ENCODE results near the gene COG8. TPM values are rescaled to one million over a fixed set of nuclear protein-coding genes. Genes with fewer than 3 reads are reported as not detected.

The COG8 gene
- total and polyA plus RNA-seq, 4 donors, result 18.3 to 36.3 (median 26.3) TPM

DNA sequence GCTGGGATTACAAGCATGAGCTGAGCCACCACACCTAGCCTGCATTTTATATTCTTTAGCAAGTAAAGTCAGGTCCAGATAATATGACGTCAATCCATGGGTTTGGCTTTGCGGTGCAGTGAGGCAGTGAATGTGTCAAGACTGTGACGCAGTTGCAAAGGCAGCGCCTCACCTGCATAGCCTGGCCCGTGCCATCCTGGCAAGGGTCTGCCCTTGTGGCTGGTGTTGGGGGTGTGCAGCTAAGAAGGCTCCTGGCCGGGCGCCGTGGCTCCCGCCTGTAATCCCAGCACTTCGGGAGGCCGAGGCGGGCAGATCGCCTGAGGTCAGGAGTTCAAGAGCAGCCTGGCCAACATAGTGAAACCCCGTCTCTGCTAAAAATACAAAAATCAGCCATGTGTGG lies 15.9 kb downstream of the COG8 start:
- Histone ChIP-seq H3K9me3 (ENCODE audit: control insufficient read depth in 4 of 4, insufficient read depth in 3 of 4, low read length in 3 of 4) (no peaks in the 10 kb centered on the region), H3K36me3 (ENCODE audit: control insufficient read depth in 4 of 4, insufficient read depth in 4 of 4, low read length in 4 of 4) (peaks cover 26 to 66% (median 50%) of the 10 kb centered on the region in 4 donors), H3K9ac (ENCODE audit: insufficient read depth in 1 of 2, low read length in 2 of 2) (no peak overlapping the region), H3K27ac (ENCODE audit: low read depth in 1 of 2, low read length in 1 of 2) (no peak overlapping the region), H3K4me1 (ENCODE audit: control insufficient read depth in 5 of 5, insufficient read depth in 5 of 5, low read length in 5 of 5) (peaks cover 0 to 5% (median 3%) of the 10 kb centered on the region in 5 donors), H3K27me3 (ENCODE audit: control insufficient read depth in 3 of 3, insufficient read depth in 3 of 3, low read length in 2 of 3) (no peaks in the 10 kb centered on the region), H3K4me3 (no peak overlapping the region)
- 89 to 95% methylated on average over 14 of the region's 14 CpGs for WGBS, 2 donors
- TF ChIP-seq, protein P1, sequence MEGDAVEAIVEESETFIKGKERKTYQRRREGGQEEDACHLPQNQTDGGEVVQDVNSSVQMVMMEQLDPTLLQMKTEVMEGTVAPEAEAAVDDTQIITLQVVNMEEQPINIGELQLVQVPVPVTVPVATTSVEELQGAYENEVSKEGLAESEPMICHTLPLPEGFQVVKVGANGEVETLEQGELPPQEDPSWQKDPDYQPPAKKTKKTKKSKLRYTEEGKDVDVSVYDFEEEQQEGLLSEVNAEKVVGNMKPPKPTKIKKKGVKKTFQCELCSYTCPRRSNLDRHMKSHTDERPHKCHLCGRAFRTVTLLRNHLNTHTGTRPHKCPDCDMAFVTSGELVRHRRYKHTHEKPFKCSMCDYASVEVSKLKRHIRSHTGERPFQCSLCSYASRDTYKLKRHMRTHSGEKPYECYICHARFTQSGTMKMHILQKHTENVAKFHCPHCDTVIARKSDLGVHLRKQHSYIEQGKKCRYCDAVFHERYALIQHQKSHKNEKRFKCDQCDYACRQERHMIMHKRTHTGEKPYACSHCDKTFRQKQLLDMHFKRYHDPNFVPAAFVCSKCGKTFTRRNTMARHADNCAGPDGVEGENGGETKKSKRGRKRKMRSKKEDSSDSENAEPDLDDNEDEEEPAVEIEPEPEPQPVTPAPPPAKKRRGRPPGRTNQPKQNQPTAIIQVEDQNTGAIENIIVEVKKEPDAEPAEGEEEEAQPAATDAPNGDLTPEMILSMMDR (IDR thresholded peaks at IDR 0.05; ENCODE audit: control extremely low read depth, extremely low read depth), result no peak
- ATAC-seq (ENCODE audit: insufficient read depth, low FRiP score), result no peak
- DNase-seq, result no peak

DNA sequence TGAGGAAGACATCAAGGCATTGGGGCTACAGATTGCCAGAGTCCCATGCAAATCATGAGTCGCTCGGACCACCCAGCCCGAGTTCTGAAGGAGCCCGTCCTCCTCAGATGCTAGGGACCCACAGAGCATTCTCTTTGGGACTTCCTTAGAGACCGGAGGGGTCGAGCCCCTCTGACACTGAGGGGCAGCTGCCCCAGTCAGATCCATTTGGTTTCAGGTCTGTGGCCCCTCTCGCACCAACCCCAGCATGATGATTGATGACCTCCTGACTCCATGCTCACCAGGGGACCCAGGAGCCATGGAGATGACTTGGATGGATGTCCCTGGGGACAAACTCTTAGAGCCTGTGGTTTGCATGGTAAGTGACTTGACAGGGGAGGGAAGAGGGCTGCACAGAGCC lies 17.0 kb downstream of the COG8 start:
- Histone ChIP-seq H3K36me3 (ENCODE audit: control insufficient read depth in 4 of 4, insufficient read depth in 4 of 4, low read length in 4 of 4) (peaks cover 25 to 70% (median 49%) of the 10 kb centered on the region in 4 donors), H3K4me3 (no peak overlapping the region), H3K9ac (ENCODE audit: insufficient read depth in 1 of 2, low read length in 2 of 2) (no peak overlapping the region), H3K4me1 (ENCODE audit: control insufficient read depth in 5 of 5, insufficient read depth in 5 of 5, low read length in 5 of 5) (peaks cover 0 to 3% (median 0%) of the 10 kb centered on the region in 5 donors), H3K27ac (ENCODE audit: low read depth in 1 of 2, low read length in 1 of 2) (no peak overlapping the region), H3K27me3 (ENCODE audit: control insufficient read depth in 3 of 3, insufficient read depth in 3 of 3, low read length in 2 of 3) (no peaks in the 10 kb centered on the region), H3K9me3 (ENCODE audit: control insufficient read depth in 4 of 4, insufficient read depth in 3 of 4, low read length in 3 of 4) (no peaks in the 10 kb centered on the region)
- ATAC-seq (ENCODE audit: insufficient read depth, low FRiP score) (no peak), DNase-seq (no peak)
- 90 to 95% methylated on average over 7 of the region's 7 CpGs for WGBS, 2 donors
- TF ChIP-seq, protein P1 (IDR thresholded peaks at IDR 0.05; ENCODE audit: control extremely low read depth, extremely low read depth), result no peak

DNA sequence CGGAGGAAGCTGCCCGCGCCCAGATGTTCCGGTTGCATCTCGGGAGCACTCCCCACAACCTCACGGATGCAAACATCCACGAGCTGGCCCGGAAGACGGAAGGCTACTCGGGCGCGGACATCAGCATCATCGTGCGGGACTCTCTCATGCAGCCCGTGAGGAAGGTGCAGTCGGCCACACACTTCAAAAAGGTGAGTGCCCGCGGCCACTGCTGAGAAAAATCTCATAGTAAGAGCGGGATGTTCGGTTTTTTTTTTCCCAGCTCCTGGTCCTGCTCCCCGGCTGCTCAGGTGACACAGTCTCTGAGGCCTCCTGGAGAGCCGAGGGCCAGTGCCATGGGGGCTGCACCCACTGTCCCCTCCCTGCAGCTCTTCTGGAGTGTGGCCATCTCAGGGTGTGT lies 18.3 kb downstream of the COG8 start:
- Histone ChIP-seq H3K4me1 (ENCODE audit: control insufficient read depth in 5 of 5, insufficient read depth in 5 of 5, low read length in 5 of 5) (peaks cover 0 to 3% (median 0%) of the 10 kb centered on the region in 5 donors), H3K36me3 (ENCODE audit: control insufficient read depth in 4 of 4, insufficient read depth in 4 of 4, low read length in 4 of 4) (peaks cover 25 to 76% (median 53%) of the 10 kb centered on the region in 4 donors), H3K27ac (ENCODE audit: low read depth in 1 of 2, low read length in 1 of 2) (no peak overlapping the region), H3K9ac (ENCODE audit: insufficient read depth in 1 of 2, low read length in 2 of 2) (no peak overlapping the region), H3K4me3 (no peak overlapping the region), H3K9me3 (ENCODE audit: control insufficient read depth in 4 of 4, insufficient read depth in 3 of 4, low read length in 3 of 4) (no peaks in the 10 kb centered on the region), H3K27me3 (ENCODE audit: control insufficient read depth in 3 of 3, insufficient read depth in 3 of 3, low read length in 2 of 3) (no peaks in the 10 kb centered on the region)
- 94% methylated on average over 22 of the region's 22 CpGs for WGBS, 2 donors
- ATAC-seq (ENCODE audit: insufficient read depth, low FRiP score) (no peak), DNase-seq (no peak)
- TF ChIP-seq, protein P1 (IDR thresholded peaks at IDR 0.05; ENCODE audit: control extremely low read depth, extremely low read depth), result no peak

DNA sequence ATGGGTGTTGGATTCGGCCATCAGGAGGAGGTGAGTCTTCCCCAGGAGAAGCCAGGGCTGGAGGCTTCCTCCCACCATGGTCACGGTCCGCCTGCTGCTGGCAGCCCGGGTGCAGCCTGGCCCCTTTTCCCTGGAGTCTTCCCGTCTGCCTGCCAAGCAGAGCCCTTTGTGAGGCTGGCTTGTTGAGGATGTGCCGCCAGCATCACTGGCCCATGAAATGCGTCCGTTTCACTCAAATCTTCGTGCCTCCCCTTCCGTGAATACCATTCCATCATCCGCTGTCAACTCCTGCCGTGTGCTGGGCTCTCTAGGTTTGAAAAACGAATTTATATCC lies 18.7 kb downstream of the COG8 start:
- no peaks in the 10 kb centered on the region for H3K27me3 ChIP-seq (ENCODE audit: control insufficient read depth in 3 of 3, insufficient read depth in 3 of 3, low read length in 2 of 3)
- peaks cover 25 to 80% (median 52%) of the 10 kb centered on the region in 4 donors for H3K36me3 ChIP-seq (ENCODE audit: control insufficient read depth in 4 of 4, insufficient read depth in 4 of 4, low read length in 4 of 4)
- H3K27ac ChIP-seq (ENCODE audit: low read depth in 1 of 2, low read length in 1 of 2), result no peak overlapping the region
- no peak overlapping the region for H3K9ac ChIP-seq (ENCODE audit: insufficient read depth in 1 of 2, low read length in 2 of 2)
- H3K4me3 ChIP-seq, result no peak overlapping the region
- H3K9me3 ChIP-seq (ENCODE audit: control insufficient read depth in 4 of 4, insufficient read depth in 3 of 4, low read length in 3 of 4), result no peaks in the 10 kb centered on the region
- 92 to 94% methylated on average over 13 of the region's 13 CpGs for WGBS, 2 donors
- TF ChIP-seq, protein P1 (IDR thresholded peaks at IDR 0.05; ENCODE audit: control extremely low read depth, extremely low read depth), result no peak
- ATAC-seq (ENCODE audit: insufficient read depth, low FRiP score), result no peak
- no peak for DNase-seq
- peaks cover 0 to 3% (median 0%) of the 10 kb centered on the region in 5 donors for H3K4me1 ChIP-seq (ENCODE audit: control insufficient read depth in 5 of 5, insufficient read depth in 5 of 5, low read length in 5 of 5)

Data from lung (tissue), 12 donors.